HEK293T (cell line): ENCODE data around the gene PLPPR1.

Experiments used
- FOXM1 ChIP-seq: fragments of 450-650 bp; IDR thresholded peaks from 2 replicates; pipeline ENCODE4 v1.6.1; 2017; ENCODE audit warnings: mild to moderate bottlenecking, borderline replicate concordance
- NFRKB ChIP-seq: fragments of 450-650 bp; IDR thresholded peaks from 2 replicates; pipeline ENCODE4 v1.6.1; 2016; ENCODE audit warnings: mild to moderate bottlenecking, moderate library complexity
- SP1 ChIP-seq: fragments of 450-650 bp; IDR thresholded peaks from 2 replicates; pipeline ENCODE4 v1.6.1; 2017

GRCh38 chr9:101092922-101093321, 64.4 kb downstream of the PLPPR1 start:
- TF ChIP-seq NFRKB: no peak
- TF ChIP-seq SP1: no peak
- no peak for TF ChIP-seq FOXM1
